ENCODE data around the gene ARFRP1.
"Not testable (repeated sequence)": the region's sequence is repeated elsewhere in the genome, so short reads cannot be mapped to it uniquely, and the experiment has no call there.

ARFRP1 gene

GRCh38 chr20:63653974-63654668, 53.7 kb downstream of the ARFRP1 start:
- Histone ChIP-seq H3K4me1 (ENCODE audit: insufficient read depth, low read length) (peaks cover 9% of the 10 kb centered on the region), H3K9ac (ENCODE audit: low read depth, low read length) (peak overlapping the region; percentile 65), H3K9me3 (ENCODE audit: control insufficient read depth, insufficient read depth, low read length) (no peaks in the 10 kb centered on the region), H3K36me3 (ENCODE audit: insufficient read depth, low read length) (no peaks in the 10 kb centered on the region)

- Histone ChIP-seq H3K36me3 (ENCODE audit: insufficient read depth, low read length) (no peaks in the 10 kb centered on the region), H3K9ac (ENCODE audit: low read depth, low read length) (peak within 1 kb of the TSS; percentile 71), H3K4me1 (ENCODE audit: insufficient read depth, low read length) (peaks cover 9% of the 10 kb centered on the region), H3K9me3 (ENCODE audit: control insufficient read depth, insufficient read depth, low read length) (no peaks in the 10 kb centered on the region)
These were observed 54.5 kb downstream of the ARFRP1 start, which contains the start of gene STMN3 for GRCh38 chr20:63653041-63653973. Gene STMN3, minus strand, starts transcription at chr20:63653424. Its CDS starts 79 bp downstream, at chr20:63653345.

GRCh38 chr20:63652192-63652980, 55.4 kb downstream of the ARFRP1 start:
- H3K4me1 ChIP-seq (ENCODE audit: insufficient read depth, low read length), result peaks cover 9% of the 10 kb centered on the region
- no peaks in the 10 kb centered on the region for H3K36me3 ChIP-seq (ENCODE audit: insufficient read depth, low read length)
- H3K9ac ChIP-seq (ENCODE audit: low read depth, low read length), result peak overlapping the region; percentile 71
- H3K9me3 ChIP-seq (ENCODE audit: control insufficient read depth, insufficient read depth, low read length), result no peaks in the 10 kb centered on the region

GRCh38 chr20:63651942-63652191, 55.9 kb downstream of the ARFRP1 start:
- H3K4me1 ChIP-seq (ENCODE audit: insufficient read depth, low read length), result peaks cover 9% of the 10 kb centered on the region
- H3K9ac ChIP-seq (ENCODE audit: low read depth, low read length), result peak overlapping the region; percentile 71; the same call in 1 of the 2 replicates
- H3K9me3 ChIP-seq (ENCODE audit: control insufficient read depth, insufficient read depth, low read length), result no peaks in the 10 kb centered on the region
- H3K36me3 ChIP-seq (ENCODE audit: insufficient read depth, low read length), result no peaks in the 10 kb centered on the region

GRCh38 chr20:63650486-63650885, 57.3 kb downstream of the ARFRP1 start:
- not testable (repeated sequence) for H3K4me1 ChIP-seq (ENCODE audit: insufficient read depth, low read length)

GRCh38 chr20:63648895-63649589, 58.7 kb downstream of the ARFRP1 start:
- Histone ChIP-seq H3K9me3 (ENCODE audit: control insufficient read depth, insufficient read depth, low read length) (no peaks in the 10 kb centered on the region), H3K4me1 (ENCODE audit: insufficient read depth, low read length) (peaks cover 3% of the 10 kb centered on the region; the same call in 1 of the 2 replicates), H3K36me3 (ENCODE audit: insufficient read depth, low read length) (no peaks in the 10 kb centered on the region), H3K9ac (ENCODE audit: low read depth, low read length) (no peak overlapping the region)

More at GRCh38 chr20:63650486-63650885, 57.3 kb downstream of the ARFRP1 start:
- not testable (repeated sequence) for H3K9me3 ChIP-seq (ENCODE audit: control insufficient read depth, insufficient read depth, low read length); H3K9ac ChIP-seq (ENCODE audit: low read depth, low read length); H3K36me3 ChIP-seq (ENCODE audit: insufficient read depth, low read length)

All from ES-I3 (cell line).